Prostate gland (tissue), 2 donors: ENCODE results near the gene GAL. TPM values are rescaled to one million over a fixed set of nuclear protein-coding genes. Genes with fewer than 3 reads are reported as not detected.

ENCODE experiments used
- DNase-seq: peaks from one replicate; pipeline ENCODE4 v3.0.0-alpha.2; 2019; ENCODE audit warnings: low spot score
- H3K27ac ChIP-seq, 2 donors: fragments of 200-600 bp; sonication (generic); 2 replicates each; pipeline ENCODE4 v1.5.1; 2017 to 2019
- H3K27me3 ChIP-seq: fragments of 200-600 bp; sonication (generic); replicated peaks from 2 replicates; pipeline ENCODE4 v1.5.1; 2019; ENCODE audit not compliant: insufficient read depth
- H3K36me3 ChIP-seq, 2 donors: fragments of 200-600 bp; sonication (generic); 1 replicate in 1 of 2; 2 replicates in 1 of 2; pipeline versions ENCODE4 v1.5.1 to v1.8.1; 2017 to 2019
- H3K4me1 ChIP-seq: fragments of 200-600 bp; sonication (generic); replicated peaks from 2 replicates; pipeline ENCODE4 v1.5.1; 2019
- H3K4me3 ChIP-seq, 2 donors: fragments of 200-600 bp; sonication (generic); 2 replicates each; pipeline ENCODE4 v1.5.1; 2017 to 2019
- H3K9me3 ChIP-seq: fragments of 200-600 bp; sonication (generic); 2 replicates; pipeline ENCODE4 v1.5.1; 2017
- CTCF ChIP-seq, 4 experiments: fragments of 200-600 bp in 2 of 4; fragments of 450-650 bp in 2 of 4; sonication (generic) in 2 of 4; IDR thresholded peaks; 1 replicate in 3 of 4; 2 replicates in 1 of 4; pipeline ENCODE4 v1.5.1; 2016 to 2019; ENCODE audit warnings: antibody characterized with exemption in 4 of 4, mild to moderate bottlenecking in 2 of 4, moderate library complexity in 2 of 4
- POLR2A ChIP-seq: fragments of 450-650 bp; IDR thresholded peaks from one replicate; pipeline ENCODE4 v1.6.1; 2016; ENCODE audit warnings: antibody characterized with exemption, mild to moderate bottlenecking
- POLR2AphosphoS5 ChIP-seq: sonication (generic); formaldehyde crosslinking; IDR thresholded peaks from one replicate; pipeline ENCODE4 v1.6.1; 2017; ENCODE audit warnings: antibody characterized with exemption
- WGBS: methylation state at CpG from one replicate; pipeline ENCODE4 v1.1.5; 2018; 5-methylcytosine and 5-hydroxymethylcytosine counted together
- intact Hi-C: fragments of 100-400 bp; cut with DNase I; formaldehyde crosslinking; loops from one replicate; pipeline ENCODE4 v1.14.2; 2022
- total RNA-seq, 2 donors: library from RNA; depleted of rRNA; stranded (reverse); fragments of >200 nt; gene quantifications; one replicate each; pipeline ENCODE4 v1.1.0, GENCODE V29; 2016

Gene GAL
- total RNA-seq, 2 donors from 2014 or later, result 1.1 to 4.8 TPM

GRCh38 chr11:68734111-68734510, 49.8 kb downstream of the GAL start:
- H3K4me1 ChIP-seq, result peaks cover 3% of the 10 kb centered on the region
- H3K27ac ChIP-seq, result no peak overlapping the region
- no peaks in the 10 kb centered on the region for H3K36me3 ChIP-seq
- H3K9me3 ChIP-seq, result no peaks in the 10 kb centered on the region
- DNase-seq, result no peak
- no peak overlapping the region for H3K4me3 ChIP-seq
- TF ChIP-seq POLR2AphosphoS5, result no peak
- no peak for TF ChIP-seq POLR2A
- TF ChIP-seq CTCF (IDR thresholded peaks at IDR 0.05), result no peak
- 88% methylated on average over 7 of the region's 7 CpGs for WGBS
- intact Hi-C loops, result no loop called here
- no peaks in the 10 kb centered on the region for H3K27me3 ChIP-seq

GRCh38 chr11:68735125-68735524, 50.8 kb downstream of the GAL start:
- TF ChIP-seq POLR2AphosphoS5 (no peak), POLR2A (no peak), CTCF (IDR thresholded peaks at IDR 0.05) (no peak)

DNA sequence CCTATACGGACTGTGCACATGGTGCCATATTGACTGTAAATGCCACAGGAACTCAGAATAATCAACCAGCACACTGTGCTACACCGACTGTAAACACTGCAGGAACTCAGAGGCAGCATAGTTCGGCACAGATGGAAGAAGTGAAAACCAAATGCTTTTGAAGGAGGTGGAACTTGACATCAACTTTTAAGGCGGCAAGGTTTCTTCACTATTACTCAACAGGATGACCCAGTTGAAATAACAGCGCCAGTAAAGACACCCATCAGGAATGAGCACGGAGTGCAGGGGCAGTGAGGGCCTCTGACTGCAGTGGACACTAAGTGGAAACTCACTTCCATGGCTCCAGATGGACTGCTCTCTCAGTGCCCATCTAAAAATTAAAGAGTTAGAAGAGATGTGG, 51.3 kb downstream of the GAL start:
- H3K4me1 ChIP-seq, result peaks cover 3% of the 10 kb centered on the region
- 68% methylated on average over 6 of the region's 6 CpGs for WGBS
- H3K4me3 ChIP-seq, result no peak overlapping the region
- TF ChIP-seq POLR2AphosphoS5, result peak; percentile 33
- no peak for TF ChIP-seq CTCF (IDR thresholded peaks at IDR 0.05)
- DNase-seq, result no peak
- H3K27me3 ChIP-seq, result no peaks in the 10 kb centered on the region
- intact Hi-C loops, result no loop called here
- no peak overlapping the region for H3K27ac ChIP-seq
- H3K9me3 ChIP-seq, result no peaks in the 10 kb centered on the region
- no peaks in the 10 kb centered on the region for H3K36me3 ChIP-seq

More at GRCh38 chr11:68735125-68735524, 50.8 kb downstream of the GAL start:
- no peaks in the 10 kb centered on the region for H3K9me3 ChIP-seq
- no peak overlapping the region for H3K27ac ChIP-seq
- H3K27me3 ChIP-seq, result no peaks in the 10 kb centered on the region
- no peak for DNase-seq
- intact Hi-C loops, result no loop called here
- peaks cover 3% of the 10 kb centered on the region for H3K4me1 ChIP-seq
- no peak overlapping the region for H3K4me3 ChIP-seq
- H3K36me3 ChIP-seq, result no peaks in the 10 kb centered on the region
- 74% methylated on average over 6 of the region's 6 CpGs for WGBS

Other genes starting within 250 kb of the GAL start
- gene PPP6R3, start 223.8 kb upstream of the GAL start, total RNA-seq, result 100 to 1,000 TPM; 118 to 146 TPM
- 10 to 100 TPM; 20.6 to 24.5 TPM for gene TESMIN, start 67.0 kb downstream of the GAL start, total RNA-seq
- 10 to 100 TPM; 33.3 to 55.2 TPM for gene CPT1A, start 157.4 kb downstream of the GAL start, total RNA-seq
- 10 to 100 TPM; 41.1 to 76.9 TPM for gene MRPL21, start 219.3 kb downstream of the GAL start, total RNA-seq
- gene IGHMBP2, start 219.3 kb downstream of the GAL start, total RNA-seq, result 10 to 100 TPM; 17.3 to 34.0 TPM